HG02970 (cell line): ENCODE results near the gene RPL18.
"Not testable (repeated sequence)": the region's sequence is repeated elsewhere in the genome, so short reads cannot be mapped to it uniquely, and the experiment has no call there.

Experiments
- ATAC-seq: cut with Tn5 transposase; IDR thresholded peaks from one replicate; pipeline ENCODE4 v1.9.1; 2021; ENCODE audit warnings: mild to moderate bottlenecking, moderate library complexity, moderate number of reproducible peaks; ENCODE audit not compliant: unreplicated experiment, low FRiP score

RPL18 gene

GRCh38 chr19:48618916-48619691 is at the start of gene RPL18, which contains the start of gene SPHK2:
RPL18 (minus strand) TSS chr19:48619178; CDS start chr19:48619143, 35 bp downstream.
SPHK2 (plus strand) TSS chr19:48619506; CDS start chr19:48620515, 1,009 bp downstream.
- ATAC-seq = peak; percentile 92

- ATAC-seq = no peak
Measured at GRCh38 chr19:48668761-48669160, 49.8 kb upstream of the RPL18 start.

DNA sequence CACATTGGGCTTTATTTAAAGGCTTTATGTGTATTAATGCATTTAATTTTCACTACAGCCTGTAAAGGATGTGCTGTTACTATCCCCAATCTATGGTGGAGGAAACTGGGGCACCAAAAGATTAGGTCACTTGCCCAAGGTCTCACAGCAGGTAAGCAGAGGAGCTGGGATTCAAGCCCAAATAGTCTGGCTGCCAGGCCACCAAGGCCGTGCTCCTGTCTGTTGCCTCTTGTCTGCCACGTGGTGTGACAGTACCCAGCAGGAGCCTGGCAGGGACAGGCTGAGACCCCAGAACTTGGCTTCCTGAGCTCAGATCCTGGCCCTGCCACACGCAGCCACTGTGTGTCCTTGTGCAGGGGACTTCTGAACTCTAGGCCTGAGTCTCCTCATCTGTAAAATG is 49.4 kb upstream of the RPL18 start:
- no peak for ATAC-seq

DNA sequence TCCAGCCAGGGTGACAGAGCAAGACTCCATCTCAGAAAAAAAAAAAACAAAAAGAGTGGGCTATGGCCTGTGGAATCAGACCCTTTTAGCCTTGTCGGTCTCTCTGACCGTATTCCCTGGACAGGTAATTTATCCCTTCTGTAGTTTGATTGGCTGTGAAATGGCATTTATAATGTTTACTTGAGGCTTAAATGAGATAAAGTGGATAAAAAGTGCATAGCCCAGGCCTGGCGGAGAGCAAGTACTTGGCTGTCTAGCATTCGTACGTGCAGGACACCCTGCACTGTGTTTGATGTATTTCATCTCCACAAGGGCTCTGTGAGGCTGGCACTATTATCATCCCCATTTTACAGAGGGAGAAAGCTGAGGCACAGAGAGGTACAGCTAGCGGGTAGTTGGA is 46.8 kb upstream of the RPL18 start:
- ATAC-seq = no peak

DNA sequence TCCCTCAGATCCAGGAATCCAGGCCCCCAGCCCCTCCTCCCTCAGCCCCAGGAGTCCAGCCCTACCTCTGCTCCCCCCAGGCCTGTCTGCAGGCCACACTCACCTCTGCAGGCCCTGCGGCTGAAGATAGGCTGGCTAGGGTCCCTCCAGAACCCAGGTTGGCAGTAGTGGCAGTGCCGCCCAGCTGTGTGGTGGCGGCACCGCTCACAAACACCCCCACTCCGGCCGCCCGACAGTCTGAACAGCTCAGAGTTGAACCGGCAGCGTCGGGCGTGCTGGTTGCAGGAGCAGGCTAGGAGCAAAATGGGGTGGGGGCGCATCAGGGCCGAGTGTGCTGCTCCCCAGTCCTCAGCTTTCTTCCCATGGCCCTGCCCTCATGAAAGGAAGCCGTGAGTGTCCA is 45.5 kb upstream of the RPL18 start:
- ATAC-seq = no peak

GRCh38 chr19:48663667-48664066 is 44.7 kb upstream of the RPL18 start:
- ATAC-seq = no peak

DNA sequence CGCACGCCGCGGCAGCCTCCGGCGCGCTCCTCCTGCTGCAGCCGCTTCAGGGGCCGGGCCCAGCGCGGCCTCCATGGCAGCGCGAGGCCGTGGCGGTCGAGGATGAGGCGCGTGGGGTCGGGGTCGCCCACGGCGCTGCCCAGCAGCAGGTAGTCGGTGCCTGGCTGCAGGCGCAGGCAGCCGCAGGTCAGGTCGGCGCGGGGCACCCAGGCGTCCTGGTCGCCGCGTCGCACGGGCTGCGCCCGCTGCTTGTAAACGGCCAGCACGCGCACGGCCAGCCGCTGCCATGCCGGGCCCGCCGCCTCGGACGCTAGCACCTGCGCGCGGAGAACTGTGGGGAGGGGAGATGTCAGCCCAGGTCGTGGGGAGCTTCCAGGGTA is 42.7 kb upstream of the RPL18 start:
- no peak for ATAC-seq

DNA sequence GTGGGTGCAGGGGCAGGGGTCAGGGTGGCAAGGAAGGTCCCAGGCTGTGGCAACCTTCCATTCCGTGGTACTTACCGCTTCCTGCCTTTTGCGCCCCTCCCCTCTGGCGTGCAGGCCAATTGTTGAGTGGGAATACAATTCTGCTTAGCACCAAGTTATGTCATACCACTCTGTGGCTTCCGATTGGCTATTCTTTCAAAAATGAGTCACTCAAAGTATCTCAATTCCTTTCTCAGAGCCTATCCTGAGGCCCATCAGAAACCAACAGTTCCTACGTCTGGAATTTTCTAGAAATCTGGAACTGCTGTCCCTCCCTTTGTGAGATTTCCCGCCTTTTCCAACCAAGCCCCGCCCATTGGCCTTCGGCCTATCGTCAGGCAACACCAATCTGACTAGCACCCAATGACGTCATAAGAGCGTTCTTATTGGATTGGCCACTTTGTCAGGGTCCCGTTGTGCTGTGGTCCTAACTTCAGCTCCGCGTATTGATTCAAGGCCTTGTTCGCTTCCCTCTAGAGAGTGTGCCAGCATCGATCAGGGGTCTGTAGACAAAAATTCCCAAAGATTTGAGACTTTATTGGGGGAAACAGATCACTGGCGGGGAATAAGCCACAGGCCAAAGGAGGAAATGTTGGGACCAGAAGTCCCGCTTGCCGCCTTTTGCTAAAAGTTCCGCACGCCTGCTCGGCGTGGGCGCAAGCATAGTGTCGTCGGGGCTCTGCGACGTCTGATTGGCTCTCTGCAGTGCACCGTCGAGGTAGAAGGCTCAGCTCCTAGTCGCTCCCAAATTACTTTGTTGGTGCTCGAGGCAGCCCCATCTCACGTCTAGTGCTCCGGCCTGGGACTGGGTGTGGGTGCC is 42.1 kb upstream of the RPL18 start:
- ATAC-seq = peak; percentile 83

GRCh38 chr19:48659768-48660167 is 40.8 kb upstream of the RPL18 start:
- ATAC-seq = no peak

DNA sequence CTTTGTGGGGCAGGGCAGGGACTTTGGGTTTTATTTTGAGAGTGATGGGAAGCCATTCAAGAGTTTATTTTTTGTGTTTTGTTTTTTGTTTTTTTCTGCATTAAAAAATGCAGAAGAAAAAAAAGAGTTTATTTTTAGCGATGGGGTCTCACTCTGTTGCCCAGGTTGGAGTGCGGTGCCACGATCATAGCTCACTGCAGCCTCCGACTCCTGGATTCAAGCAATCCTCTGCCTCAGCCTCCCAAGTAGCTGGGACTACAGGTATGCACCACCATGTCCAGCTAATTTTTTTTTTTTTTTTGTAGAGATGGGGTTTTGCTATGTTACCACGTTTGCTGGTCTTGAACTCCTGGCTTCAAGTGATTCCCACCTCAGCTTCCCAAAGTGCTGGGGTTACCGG is 39.5 kb upstream of the RPL18 start:
- ATAC-seq = no peak

DNA sequence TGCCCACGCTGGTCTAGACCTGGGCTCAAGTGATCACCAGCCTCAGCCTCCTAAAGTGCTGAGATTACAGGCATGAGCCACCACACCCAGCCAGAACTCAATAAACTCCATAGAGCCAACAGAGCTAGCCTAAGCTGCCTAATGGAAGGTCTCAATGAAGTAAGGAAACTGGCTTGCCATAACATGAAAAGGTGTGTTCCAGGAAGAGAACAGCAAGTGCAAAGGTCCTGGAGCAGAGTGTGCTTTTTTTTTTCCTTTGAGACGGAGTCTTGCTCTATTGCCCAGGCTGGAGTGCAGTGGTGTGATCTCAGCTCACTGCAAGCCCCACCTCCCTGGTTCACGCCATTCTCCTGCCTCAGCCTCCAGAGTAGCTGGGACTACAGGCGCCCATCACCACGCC is 38.9 kb upstream of the RPL18 start:
- not testable (repeated sequence) for ATAC-seq

DNA sequence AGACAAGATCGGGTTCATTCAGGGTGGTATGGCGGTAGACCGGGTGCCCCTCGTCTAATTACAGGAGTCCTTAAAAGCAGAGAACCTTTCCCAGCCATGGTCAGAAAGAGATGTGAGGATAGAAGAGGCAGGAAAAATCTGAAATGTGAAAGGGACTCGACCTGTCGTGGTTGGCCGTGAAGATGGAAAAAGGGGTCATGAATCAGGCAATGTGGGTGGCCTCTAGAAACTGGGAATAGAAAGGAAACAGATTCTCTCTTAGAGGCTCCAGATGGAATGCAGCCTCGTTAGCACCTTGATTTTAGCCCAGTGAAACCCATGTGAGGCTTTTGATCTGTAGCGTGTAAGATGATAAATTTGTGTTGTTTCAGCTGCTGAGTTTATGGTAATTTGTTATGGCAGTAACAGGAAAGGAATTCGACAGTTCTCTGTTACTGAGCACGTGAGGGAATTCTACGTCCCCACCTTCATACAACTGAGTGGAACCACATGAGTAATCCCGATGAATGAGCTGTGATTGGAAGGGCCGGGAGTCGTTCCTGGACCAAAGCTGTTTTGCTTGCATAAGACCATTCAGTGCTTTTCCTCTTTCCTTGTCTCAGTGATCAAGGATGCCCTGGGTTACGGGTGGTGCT is 38.0 kb upstream of the RPL18 start:
- no peak for ATAC-seq

DNA sequence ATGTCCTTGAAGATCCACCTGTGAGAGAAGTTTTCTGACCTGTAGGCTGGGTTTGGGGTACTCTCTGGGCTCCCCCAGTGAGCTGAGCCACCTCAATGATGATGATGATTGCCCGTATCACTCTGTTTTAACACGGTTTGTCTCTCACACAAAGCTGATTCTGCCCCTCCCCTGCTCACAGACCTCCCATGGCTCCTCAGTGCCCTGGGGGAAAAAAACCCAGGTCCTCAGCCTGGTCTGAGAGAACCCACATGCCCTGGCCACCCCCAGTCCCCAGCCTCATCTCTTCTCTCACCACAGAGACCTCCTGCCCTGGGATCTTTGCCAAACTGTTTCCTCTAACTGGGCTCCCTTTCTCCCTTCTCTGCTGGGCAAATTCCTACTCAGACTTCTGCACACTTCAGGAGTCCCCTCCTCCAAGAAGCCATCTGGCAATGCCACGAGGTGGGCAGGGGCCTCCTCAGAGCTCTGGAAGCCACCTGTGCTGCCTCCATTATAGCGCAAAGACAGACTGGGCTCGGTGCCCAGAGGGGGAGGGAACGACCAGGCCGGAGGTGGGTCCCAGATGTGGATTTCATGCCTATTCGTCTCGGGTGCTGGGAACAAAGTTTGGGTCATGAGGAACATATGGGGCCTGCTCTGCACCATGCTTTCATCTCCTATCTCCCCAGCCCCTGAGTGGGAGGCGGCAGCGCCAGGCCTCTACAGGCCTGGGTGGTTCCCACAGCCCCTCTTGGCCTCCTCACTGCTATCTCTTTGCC is 35.5 kb upstream of the RPL18 start:
- no peak for ATAC-seq

DNA sequence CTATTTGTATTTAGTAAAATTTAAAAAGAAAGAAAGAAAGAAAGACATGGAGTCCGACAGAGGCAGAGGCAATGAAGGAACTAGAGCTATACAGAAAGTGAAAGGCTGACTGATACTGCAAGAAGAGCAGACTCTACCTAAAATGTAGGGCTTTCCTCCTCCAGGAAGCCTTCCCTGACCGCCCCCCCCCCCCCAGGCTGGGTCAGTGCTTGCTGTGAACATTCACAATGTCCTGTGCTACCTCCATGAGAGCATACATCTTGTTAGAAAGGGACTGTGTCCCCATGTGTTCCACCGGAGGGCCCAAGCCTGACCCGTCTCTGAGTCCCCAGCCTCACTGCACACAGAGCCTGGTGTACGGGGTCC is 32.7 kb upstream of the RPL18 start:
- ATAC-seq = no peak

- ATAC-seq = no peak
Measured at GRCh38 chr19:48650974-48651682, 32.1 kb upstream of the RPL18 start.

DNA sequence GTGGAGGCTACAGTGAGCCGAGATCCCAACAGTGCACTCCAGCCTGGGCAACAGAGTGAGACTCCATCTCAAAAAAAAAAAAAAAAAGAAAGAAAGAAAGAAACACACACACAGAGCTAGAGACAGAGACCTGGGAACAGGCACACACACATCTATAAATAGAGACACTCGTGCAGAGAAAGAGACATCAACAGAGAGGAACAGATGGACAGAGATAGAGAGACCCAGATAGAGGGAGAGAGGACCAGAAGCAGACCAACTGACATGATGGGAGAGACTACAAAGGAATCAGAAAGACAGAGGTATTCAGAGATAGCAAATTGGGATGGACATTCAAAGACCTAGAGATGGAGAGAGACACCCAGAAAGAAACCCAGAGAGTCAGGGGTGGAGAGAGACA is 29.2 kb upstream of the RPL18 start:
- no peak for ATAC-seq

DNA sequence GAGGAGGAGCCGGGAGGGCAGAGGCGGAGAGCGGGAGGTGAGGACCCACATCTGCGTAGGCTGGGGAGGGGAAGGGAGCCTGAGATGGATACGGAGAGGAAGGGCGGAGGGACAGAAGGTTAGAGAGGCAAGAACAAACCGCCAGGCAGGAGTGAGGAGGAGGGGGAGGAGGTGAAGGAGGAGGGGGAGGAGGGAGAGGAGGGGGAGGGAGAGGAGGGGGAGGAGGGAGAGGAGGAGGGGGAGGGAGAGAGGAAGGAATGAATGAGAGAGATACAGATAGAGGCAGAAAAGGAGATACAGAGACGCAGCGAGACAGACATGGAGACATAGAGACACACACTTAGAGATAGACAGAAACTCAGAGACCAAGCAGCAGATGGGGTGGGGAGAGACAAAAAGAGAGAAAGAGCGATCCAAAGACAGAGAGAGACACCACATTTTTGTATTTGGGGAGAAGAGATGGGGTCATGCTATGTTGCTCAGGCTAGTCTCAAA is 27.8 kb upstream of the RPL18 start:
- no peak for ATAC-seq

- ATAC-seq = peak; percentile 72
Measured at GRCh38 chr19:48646001-48646721, 27.2 kb upstream of the RPL18 start, which contains the start of gene CA11. CA11 (minus strand) TSS chr19:48646187; CDS start chr19:48645632, 555 bp downstream.

DNA sequence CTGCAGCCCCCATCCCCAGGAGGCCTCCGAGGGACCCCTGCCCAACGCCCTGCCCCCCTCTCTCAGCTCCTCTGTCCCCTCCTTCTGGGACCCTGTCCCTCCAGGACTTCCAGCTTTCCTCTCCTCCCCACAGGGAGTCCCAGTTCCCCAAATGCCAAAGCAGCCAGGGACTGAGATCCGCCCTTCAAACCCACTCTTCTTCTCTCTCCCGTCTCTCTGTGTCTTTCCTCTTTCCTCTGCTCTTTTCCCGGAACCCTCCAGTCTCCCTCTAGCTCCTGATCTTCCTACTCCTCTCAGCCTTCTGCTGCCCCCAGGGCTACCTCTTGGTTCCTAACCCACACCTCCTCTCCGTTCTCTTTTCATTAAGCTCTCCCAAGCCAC is 26.6 kb upstream of the RPL18 start:
- ATAC-seq = no peak
